GM13976 (cell line): ENCODE measurements around the gene LRP1B.

Source experiments
- DNase-seq: peaks from one replicate; pipeline ENCODE4 v3.0.0; 2012; ENCODE audit warnings: low spot score
- CTCF ChIP-seq: IDR thresholded peaks from 2 replicates; pipeline ENCODE4 v1.5.1; 2012; ENCODE audit warnings: borderline replicate concordance, mild to moderate bottlenecking; ENCODE audit not compliant: insufficient read depth; ENCODE audit errors: extremely low read depth, missing control alignments, control extremely low read depth
- in situ Hi-C: fragments of 300-500 bp; cut with MboI; formaldehyde crosslinking; loops from one replicate; pipeline ENCODE4 v1.12.0; 2022; ENCODE audit warnings: low sequenced_read_pairs, mixed read lengths, inconsistent platforms; ENCODE audit not compliant: unreplicated experiment

The LRP1B gene

GRCh38 chr2:140893685-140894084 lies 1237.1 kb downstream of the LRP1B start:
- no peak for DNase-seq
- no peak for TF ChIP-seq CTCF
- in situ Hi-C loops: no loop called here

GRCh38 chr2:140892911-140893637 lies 1237.7 kb downstream of the LRP1B start:
- no peak for TF ChIP-seq CTCF
- in situ Hi-C loops: no loop called here

GRCh38 chr2:140892436-140892835 lies 1238.4 kb downstream of the LRP1B start:
- in situ Hi-C loops: no loop called here
- TF ChIP-seq CTCF: no peak
- DNase-seq: no peak

More at GRCh38 chr2:140892911-140893637, 1237.7 kb downstream of the LRP1B start:
- no peak for DNase-seq

- in situ Hi-C loops: no loop called here
- TF ChIP-seq CTCF: no peak
- DNase-seq: no peak
Observed at GRCh38 chr2:140891614-140892212, 1239.1 kb downstream of the LRP1B start.

- no peak for TF ChIP-seq CTCF
- in situ Hi-C loops: no loop called here
- DNase-seq: no peak
Observed at GRCh38 chr2:140882671-140883620, 1247.9 kb downstream of the LRP1B start.

GRCh38 chr2:140880573-140880972 lies 1250.2 kb downstream of the LRP1B start:
- in situ Hi-C loops: no loop called here
- TF ChIP-seq CTCF: no peak

More at GRCh38 chr2:140880573-140880972, 1250.2 kb downstream of the LRP1B start:
- DNase-seq: no peak
